ENCODE measurements around the gene MFN2. TPM values are rescaled to one million over a fixed set of nuclear protein-coding genes. Genes with fewer than 3 reads are reported as not detected.
"Not testable (repeated sequence)": the region's sequence is repeated elsewhere in the genome, so short reads cannot be mapped to it uniquely, and the experiment has no call there.

Gene MFN2
- total RNA-seq, 1 donor from 2014 or later = 46.5 TPM

DNA sequence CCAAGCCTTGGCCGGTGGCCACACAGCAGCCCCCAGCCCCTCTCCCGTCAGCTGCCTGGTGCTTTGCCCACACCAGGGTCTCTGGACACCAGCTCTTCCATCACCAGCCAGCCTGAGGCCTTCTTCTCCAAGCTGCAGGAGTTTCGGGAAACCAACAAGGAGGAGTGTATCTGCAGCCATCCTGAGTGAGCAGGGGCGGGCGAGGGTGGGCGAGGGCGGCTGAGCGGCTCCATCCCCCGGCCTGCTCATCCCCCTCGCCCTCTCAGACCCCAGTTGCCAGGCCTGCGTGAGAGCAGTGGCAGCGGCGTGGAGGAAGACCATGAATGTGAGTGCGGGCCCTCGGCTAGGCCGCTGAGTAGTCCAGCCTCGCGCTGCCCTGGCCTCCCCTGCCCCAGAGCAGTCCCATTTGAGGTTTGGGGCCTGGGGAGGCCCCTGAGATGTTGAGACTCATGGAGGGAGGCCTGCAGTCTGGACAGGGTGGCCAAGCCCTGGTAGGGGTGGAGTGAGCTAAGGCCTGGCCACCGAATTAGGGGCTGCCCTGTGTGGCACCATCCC is 48.8 kb downstream of the MFN2 start:
- peaks cover 16% of the 10 kb centered on the region for H3K4me1 Mint-ChIP-seq
- DNase-seq (no peak), ATAC-seq (ENCODE audit: low read depth) (no peak)
- H3K27ac Mint-ChIP-seq = no peak overlapping the region
- peaks cover 72% of the 10 kb centered on the region for H3K36me3 Mint-ChIP-seq (ENCODE audit: low read depth)
- no peaks in the 10 kb centered on the region for H3K9me3 Mint-ChIP-seq
- no peaks in the 10 kb centered on the region for H3K27me3 Mint-ChIP-seq
- ChIA-PET POLR2A (interaction anchor here (0.5 to 4.4 kb wide), 6 partner anchors 10 to 120 kb away, joined by 3 to 65 read pairs (median 6); partner anchors contain the start of gene MIIP), CTCF (no interaction called here)
- no peak overlapping the region for H3K4me3 Mint-ChIP-seq
- TF ChIP-seq, protein P1, sequence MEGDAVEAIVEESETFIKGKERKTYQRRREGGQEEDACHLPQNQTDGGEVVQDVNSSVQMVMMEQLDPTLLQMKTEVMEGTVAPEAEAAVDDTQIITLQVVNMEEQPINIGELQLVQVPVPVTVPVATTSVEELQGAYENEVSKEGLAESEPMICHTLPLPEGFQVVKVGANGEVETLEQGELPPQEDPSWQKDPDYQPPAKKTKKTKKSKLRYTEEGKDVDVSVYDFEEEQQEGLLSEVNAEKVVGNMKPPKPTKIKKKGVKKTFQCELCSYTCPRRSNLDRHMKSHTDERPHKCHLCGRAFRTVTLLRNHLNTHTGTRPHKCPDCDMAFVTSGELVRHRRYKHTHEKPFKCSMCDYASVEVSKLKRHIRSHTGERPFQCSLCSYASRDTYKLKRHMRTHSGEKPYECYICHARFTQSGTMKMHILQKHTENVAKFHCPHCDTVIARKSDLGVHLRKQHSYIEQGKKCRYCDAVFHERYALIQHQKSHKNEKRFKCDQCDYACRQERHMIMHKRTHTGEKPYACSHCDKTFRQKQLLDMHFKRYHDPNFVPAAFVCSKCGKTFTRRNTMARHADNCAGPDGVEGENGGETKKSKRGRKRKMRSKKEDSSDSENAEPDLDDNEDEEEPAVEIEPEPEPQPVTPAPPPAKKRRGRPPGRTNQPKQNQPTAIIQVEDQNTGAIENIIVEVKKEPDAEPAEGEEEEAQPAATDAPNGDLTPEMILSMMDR (IDR thresholded peaks at IDR 0.05) = no peak
- intact Hi-C loops (cut with micrococcal nuclease) = no loop called here

DNA sequence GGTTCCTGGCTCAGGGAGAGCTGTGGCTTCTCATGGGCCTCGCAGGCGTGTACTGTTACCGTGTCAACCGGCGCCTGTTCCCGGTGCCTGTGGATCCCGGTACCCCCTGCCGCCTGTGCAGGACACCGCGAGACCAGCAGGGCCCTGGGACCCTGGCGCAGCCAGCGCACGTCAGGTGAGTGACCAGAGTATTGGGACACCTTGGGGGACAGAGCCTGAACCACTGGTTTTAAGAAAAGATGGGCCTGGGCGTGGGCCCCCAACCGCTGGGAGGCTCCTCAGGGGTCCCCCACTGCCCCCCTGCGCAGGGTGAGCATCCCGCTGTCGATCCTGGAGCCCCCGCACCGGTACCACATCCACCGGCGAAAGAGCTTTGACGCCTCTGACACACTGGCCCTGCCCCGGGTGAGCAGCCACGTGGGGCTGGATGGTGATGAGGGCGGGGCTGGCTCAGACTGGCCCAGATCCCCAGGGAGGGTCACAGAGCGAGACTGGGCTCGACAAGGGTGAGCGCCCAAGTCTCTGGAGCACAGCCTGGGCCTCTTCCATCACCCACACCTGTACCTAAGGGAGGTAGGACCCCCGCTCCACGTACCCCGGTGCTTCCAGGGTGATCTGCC is 49.6 kb downstream of the MFN2 start:
- POLR2A ChIA-PET = interaction anchor here (0.5 to 4.4 kb wide), 5 partner anchors 10 to 121 kb away, joined by 3 to 65 read pairs (median 8); partner anchors contain the start of gene MIIP
- TF ChIP-seq, protein P1 (IDR thresholded peaks at IDR 0.05) = no peak
- intact Hi-C loops (cut with micrococcal nuclease) = loop anchor here (2.0 kb wide), 1 partner anchor 29 kb away; no protein-coding TSS in a partner anchor
- H3K27ac Mint-ChIP-seq = no peak overlapping the region
- H3K36me3 Mint-ChIP-seq (ENCODE audit: low read depth) = peaks cover 64% of the 10 kb centered on the region
- peaks cover 15% of the 10 kb centered on the region for H3K4me1 Mint-ChIP-seq
- DNase-seq (no peak), ATAC-seq (ENCODE audit: low read depth) (peak; percentile 93)
- CTCF ChIA-PET = interaction anchor here (1.0 to 1.5 kb wide), 2 partner anchors 18 to 19 kb away, joined by 4 to 6 read pairs; no protein-coding TSS in a partner anchor
- H3K9me3 Mint-ChIP-seq = no peaks in the 10 kb centered on the region
- H3K4me3 Mint-ChIP-seq = no peak overlapping the region
- no peaks in the 10 kb centered on the region for H3K27me3 Mint-ChIP-seq

DNA sequence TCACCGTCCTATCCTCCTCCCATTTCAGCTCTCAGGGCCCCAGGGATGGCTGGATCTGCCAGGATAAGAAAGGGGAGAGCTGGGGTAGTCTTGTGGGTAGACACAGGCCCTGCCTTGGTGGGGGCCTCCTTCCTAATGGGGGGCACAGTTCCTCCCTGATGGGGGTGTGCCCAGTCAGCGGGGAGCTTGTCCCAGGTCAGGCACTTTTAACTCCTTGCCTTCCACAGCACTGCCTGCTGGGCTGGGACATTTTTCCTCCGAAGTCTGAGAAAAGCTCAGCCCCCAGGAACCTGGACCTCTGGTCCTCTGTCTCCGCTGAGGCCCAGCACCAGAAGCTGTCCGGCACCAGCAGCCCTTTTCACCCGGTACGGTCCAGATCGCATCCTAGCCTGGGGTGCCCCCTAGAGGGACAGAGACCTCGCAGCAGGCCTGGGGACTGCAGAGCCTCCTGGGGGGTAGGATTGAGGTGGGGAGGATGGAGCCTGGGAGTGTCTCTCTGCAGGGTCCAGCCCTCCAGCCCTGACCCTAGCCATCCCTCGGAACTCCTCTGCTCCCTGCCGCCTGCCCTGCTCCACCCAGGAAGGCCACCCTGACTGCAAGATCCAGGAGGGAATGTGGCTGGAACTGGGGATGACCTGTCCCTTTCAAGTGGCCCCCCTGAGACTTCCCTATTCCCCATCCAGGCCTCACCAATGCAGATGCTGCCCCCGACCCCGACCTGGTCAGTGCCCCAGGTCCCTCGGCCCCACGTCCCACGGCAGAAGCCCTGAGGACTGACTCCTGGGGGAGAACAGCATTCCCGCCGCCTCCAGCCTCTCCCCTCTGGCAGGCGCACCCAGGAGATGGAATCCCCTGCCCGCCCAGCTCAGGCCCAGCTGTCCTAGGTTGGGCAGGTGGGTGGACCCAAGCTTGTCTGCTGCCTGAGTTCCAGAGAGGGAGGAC is 51.1 kb downstream of the MFN2 start:
- Mint-ChIP-seq H3K27ac (no peak overlapping the region), H3K27me3 (no peaks in the 10 kb centered on the region), H3K4me3 (no peak overlapping the region), H3K4me1 (peaks cover 15% of the 10 kb centered on the region), H3K36me3 (ENCODE audit: low read depth) (peaks cover 50% of the 10 kb centered on the region), H3K9me3 (no peaks in the 10 kb centered on the region)
- ChIA-PET CTCF (interaction anchor here (0.7 to 1.5 kb wide), 14 partner anchors 15 to 243 kb away, joined by 3 to 6 read pairs (median 3); no protein-coding TSS in a partner anchor), POLR2A (interaction anchor here (0.6 to 4.4 kb wide), 7 partner anchors 9 to 122 kb away, joined by 3 to 65 read pairs (median 8); partner anchors contain the start of gene MIIP)
- intact Hi-C loops (cut with micrococcal nuclease) = loop anchor here (1.0 to 2.0 kb wide), 2 partner anchors 31 to 122 kb away; no protein-coding TSS in a partner anchor
- no peak for DNase-seq
- ATAC-seq (ENCODE audit: low read depth) = peak; percentile 73
- TF ChIP-seq, protein P1 (IDR thresholded peaks at IDR 0.05) = no peak

DNA sequence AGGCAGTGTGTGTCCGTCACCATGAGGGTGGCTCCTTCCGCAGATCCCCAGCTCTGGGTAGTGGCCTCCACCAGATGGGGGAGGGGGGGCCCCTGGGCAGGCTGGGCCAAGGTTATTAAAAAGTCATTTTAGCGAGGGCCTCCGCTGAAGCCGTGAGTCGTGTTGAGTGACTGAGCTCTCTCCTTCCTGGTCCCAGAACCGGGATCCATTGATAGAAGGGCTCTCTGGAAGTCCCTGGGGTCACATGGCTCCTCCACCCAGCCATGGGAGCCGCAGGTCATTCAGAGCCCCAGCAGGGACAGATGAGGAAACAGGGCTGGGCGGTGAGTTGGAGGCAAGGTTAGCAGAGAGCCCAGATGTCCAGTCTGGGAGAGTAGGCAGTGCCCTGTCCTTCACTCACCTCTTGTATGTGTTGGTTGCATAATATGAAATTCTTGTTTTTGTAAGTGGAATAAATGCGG is 51.9 kb downstream of the MFN2 start:
- Mint-ChIP-seq H3K27me3 (no peaks in the 10 kb centered on the region), H3K27ac (no peak overlapping the region), H3K36me3 (ENCODE audit: low read depth) (peaks cover 41% of the 10 kb centered on the region), H3K4me1 (peaks cover 15% of the 10 kb centered on the region), H3K9me3 (no peaks in the 10 kb centered on the region), H3K4me3 (no peak overlapping the region)
- DNase-seq = no peak
- TF ChIP-seq, protein P1 (IDR thresholded peaks at IDR 0.05) = no peak
- POLR2A ChIA-PET = interaction anchor here (1.2 to 4.4 kb wide), 3 partner anchors 20 to 123 kb away, joined by 3 to 65 read pairs (median 7); no protein-coding TSS in a partner anchor
- CTCF ChIA-PET = interaction anchor here (0.8 to 0.9 kb wide), 3 partner anchors 14 to 27 kb away, joined by 3 read pairs; no protein-coding TSS in a partner anchor
- no peak for ATAC-seq (ENCODE audit: low read depth)
- intact Hi-C loops (cut with micrococcal nuclease) = no loop called here

DNA sequence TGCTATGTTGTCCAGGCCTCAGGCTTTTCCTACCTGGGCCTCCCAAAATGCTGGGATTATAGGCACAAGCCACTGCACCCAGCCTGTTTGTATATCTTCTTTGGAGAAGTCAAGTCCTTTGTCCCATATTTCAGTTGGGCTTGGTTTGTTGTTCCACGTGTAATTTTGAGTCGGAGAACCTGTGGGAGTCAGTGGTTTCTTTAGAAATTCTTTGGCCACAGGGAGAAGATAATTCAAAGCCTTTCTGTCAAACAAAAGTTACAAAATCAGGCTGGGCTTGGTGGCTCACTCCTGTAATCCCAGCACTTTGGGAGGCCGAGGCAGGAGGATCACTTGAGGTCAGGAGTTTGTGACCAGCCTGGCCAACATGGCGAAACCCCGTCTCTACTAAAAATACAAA is 53.2 kb downstream of the MFN2 start:
- POLR2A ChIA-PET; DNase-seq; ATAC-seq (ENCODE audit: low read depth); H3K4me3 Mint-ChIP-seq; intact Hi-C loops (cut with micrococcal nuclease); H3K9me3 Mint-ChIP-seq; H3K27ac Mint-ChIP-seq; CTCF ChIA-PET; H3K27me3 Mint-ChIP-seq: not testable (repeated sequence)
- H3K4me1 Mint-ChIP-seq = peaks cover 18% of the 10 kb centered on the region
- peaks cover 32% of the 10 kb centered on the region for H3K36me3 Mint-ChIP-seq (ENCODE audit: low read depth)

All from activated B cell treated with CpG ODN at 0.5 μM for 24 hours (primary cell).